Mammary epithelial cell (primary cell): ENCODE data around the gene OLFM2.

Experiments
- CTCF ChIP-seq, 2 donors: IDR thresholded peaks in 1 of 2; conservative IDR thresholded peaks in 1 of 2; 2 replicates each; pipeline ENCODE4 v1.5.1; 2011 to 2012; ENCODE audit warnings: inconsistent platforms in 2 of 2, low read length in 2 of 2, mild to moderate bottlenecking in 2 of 2, control low read depth in 1 of 2, low read depth in 1 of 2; ENCODE audit not compliant: insufficient read depth in 1 of 2; ENCODE audit errors: extremely low read depth in 1 of 2
- EZH2 ChIP-seq: IDR thresholded peaks from 2 replicates; pipeline ENCODE4 v1.6.1; 2012; ENCODE audit warnings: low read length, inconsistent platforms, borderline replicate concordance

GRCh38 chr19:9862938-9863337 is 73.4 kb downstream of the OLFM2 start:
- TF ChIP-seq CTCF (conservative IDR thresholded peaks at IDR 0.05 in 1 of 2, IDR thresholded peaks at IDR 0.05 in 1 of 2; ENCODE audit: extremely low read depth in 1 of 2, insufficient read depth in 1 of 2, low read depth in 1 of 2, low read length in 2 of 2) = no peak
- TF ChIP-seq EZH2 = no peak
